ENCODE results near the gene IFITM1. TPM values are rescaled to one million over a fixed set of nuclear protein-coding genes. Genes with fewer than 3 reads are reported as not detected.
"Not testable (repeated sequence)": the region's sequence is repeated elsewhere in the genome, so short reads cannot be mapped to it uniquely, and the experiment has no call there.

Gene IFITM1
- total and polyA plus RNA-seq, 4 donors = 46.7 to 311 (median 183) TPM

DNA sequence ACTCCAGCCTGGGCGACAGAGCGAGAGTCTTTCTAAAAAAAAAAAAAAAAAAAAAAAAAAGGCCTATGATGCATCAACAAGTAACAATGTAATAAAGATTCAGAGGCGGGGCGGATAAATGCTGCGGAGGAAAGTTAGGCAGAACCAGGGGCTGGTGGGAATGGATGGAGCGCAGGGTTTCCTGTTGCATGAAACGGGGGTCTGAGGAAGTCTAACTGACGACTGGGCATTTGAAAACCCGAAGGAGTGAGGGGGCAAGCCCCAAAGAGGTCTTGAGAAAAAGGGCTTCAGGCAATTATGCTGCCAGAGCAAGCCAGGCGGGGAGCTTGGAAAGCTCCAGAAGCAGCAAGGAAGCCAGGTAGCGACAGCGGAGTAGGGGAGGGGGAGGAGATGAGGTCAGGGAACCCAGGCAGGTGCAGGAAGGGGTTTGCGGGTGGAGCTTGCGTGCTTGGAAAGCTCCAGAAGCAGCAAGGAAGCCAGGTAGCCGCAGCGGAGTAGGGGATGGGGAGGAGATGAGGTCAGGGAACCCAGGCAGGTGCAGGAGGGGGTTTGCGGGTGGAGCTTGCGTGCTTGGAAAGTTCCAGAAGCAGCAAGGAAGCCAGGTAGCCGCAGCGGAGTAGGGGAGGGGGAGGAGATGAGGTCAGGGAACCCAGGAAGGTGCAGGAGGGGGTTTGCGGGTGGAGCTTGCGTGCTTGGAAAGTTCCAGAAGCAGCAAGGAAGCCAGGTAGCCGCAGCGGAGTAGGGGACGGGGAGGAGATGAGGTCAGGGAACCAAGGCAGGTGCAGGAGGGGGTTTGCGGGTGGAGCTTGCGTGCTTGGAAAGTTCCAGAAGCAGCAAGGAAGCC is 26.6 kb upstream of the IFITM1 start:
- H3K27me3 ChIP-seq (ENCODE audit: control insufficient read depth in 1 of 2, insufficient read depth in 2 of 2, low read length in 1 of 2); H3K27ac ChIP-seq (ENCODE audit: low read depth in 1 of 2, low read length in 2 of 2); H3K4me3 ChIP-seq (ENCODE audit: low read length in 2 of 2); H3K4me1 ChIP-seq (ENCODE audit: control insufficient read depth in 1 of 2, insufficient read depth in 2 of 2, low read length in 2 of 2); H3K36me3 ChIP-seq (ENCODE audit: control insufficient read depth in 1 of 2, insufficient read depth in 2 of 2, low read length in 1 of 2); ATAC-seq (ENCODE audit: low FRiP score); H3K9me3 ChIP-seq (ENCODE audit: control insufficient read depth, low read length): not testable (repeated sequence)
- 85 to 90% methylated on average over 21 to 27 of the region's 27 CpGs for WGBS, 2 donors
- intact Hi-C loops (cut with DNase I) = loop anchor here in 1 of 2 donors (5.0 kb wide), 1 partner anchor 35 kb away; no protein-coding TSS in a partner anchor
- peak; percentile 48 to 58 for DNase-seq

DNA sequence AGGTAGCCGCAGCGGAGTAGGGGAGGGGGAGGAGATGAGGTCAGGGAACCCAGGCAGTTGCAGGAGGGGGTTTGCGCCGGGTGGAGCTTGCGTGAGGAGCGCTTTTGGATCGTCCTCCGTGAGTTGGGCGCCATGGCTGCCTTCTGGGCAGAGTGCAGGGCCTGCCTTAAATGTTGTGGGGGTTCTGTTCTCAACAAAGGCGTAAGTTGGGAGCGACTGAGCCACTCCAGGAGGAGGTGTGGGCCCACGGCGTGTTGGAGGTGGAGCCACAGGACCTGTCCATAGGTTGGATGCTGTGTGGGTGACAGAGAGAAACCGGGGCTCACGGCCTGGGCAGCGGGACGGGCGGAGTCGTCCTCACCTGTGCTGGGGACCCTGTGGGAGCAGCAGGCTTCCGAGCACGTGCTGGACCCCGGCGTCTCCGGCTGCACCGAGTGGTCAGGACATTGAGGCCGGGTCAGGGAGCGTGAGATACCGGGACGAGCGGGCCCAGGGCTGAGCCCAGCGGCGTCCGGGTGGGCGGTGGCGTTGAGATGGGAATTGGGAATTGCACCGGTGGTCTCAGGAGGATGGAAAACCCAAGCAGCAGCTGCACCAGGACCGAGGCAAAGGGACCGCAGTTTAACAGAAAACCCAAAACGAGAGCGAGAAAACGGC is 25.9 kb upstream of the IFITM1 start:
- peak overlapping the region; percentile 51 to 69 for H3K4me3 ChIP-seq (ENCODE audit: low read length in 2 of 2)
- H3K4me1 ChIP-seq (ENCODE audit: control insufficient read depth in 1 of 2, insufficient read depth in 2 of 2, low read length in 2 of 2) = no peaks in the 10 kb centered on the region
- intact Hi-C loops (cut with DNase I) = loop anchor here in 1 of 2 donors (5.0 kb wide), 1 partner anchor 36 kb away; no protein-coding TSS in a partner anchor
- no peaks in the 10 kb centered on the region for H3K36me3 ChIP-seq (ENCODE audit: control insufficient read depth in 1 of 2, insufficient read depth in 2 of 2, low read length in 1 of 2)
- H3K9me3 ChIP-seq (ENCODE audit: control insufficient read depth, low read length) = no peaks in the 10 kb centered on the region
- WGBS, 2 donors = 22 to 23% methylated on average over 41 of the region's 41 CpGs
- H3K27me3 ChIP-seq (ENCODE audit: control insufficient read depth in 1 of 2, insufficient read depth in 2 of 2, low read length in 1 of 2) = no peaks in the 10 kb centered on the region
- DNase-seq (peak; percentile 55 to 74), ATAC-seq (ENCODE audit: low FRiP score) (no peak)
- no peak overlapping the region for H3K27ac ChIP-seq (ENCODE audit: low read depth in 1 of 2, low read length in 2 of 2)

DNA sequence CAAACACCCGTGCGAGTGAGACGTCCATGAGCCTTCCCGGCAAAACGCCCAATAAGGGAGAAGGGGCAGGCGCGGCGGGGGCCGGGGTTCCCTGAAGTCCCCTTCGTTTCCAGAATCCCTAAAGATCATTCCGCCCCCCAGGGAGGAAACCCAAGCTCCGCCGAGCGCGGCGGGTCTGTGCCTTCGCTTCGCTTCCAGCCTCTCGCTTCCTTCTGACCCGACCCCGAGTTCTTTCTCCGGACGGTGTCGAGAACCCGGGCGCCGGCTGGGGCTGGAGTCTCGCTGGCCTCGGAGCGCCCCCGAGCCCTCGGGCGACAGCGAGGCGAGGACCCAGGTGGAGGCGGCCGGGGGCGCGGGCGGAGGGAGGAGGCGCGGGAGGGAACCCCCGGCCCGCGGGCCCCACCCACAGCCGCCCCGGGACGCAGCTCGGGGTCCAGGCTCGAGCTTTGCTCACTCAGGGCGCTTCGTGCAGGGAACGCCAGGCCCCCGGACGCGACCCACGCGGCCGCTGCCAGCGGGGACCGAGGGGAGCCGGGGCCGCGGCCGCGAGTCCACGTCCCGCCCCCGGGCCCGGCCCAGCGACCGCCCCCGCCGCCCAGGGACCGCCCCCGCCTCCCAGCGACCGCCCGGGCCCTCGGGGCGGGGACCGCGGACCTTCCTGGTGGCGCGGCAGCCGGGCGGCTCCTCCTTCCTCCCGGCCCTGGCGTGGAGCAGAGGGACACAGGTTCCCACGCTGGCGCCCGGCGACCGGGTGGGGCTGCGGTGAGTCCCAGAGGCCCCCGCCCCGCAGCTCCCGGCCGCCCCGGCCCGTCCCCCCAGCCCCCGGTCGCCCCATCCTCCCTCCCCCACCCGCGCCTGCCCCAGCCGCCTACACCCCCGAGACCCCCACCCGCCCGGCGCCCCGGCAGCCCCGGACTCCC is 25.1 kb upstream of the IFITM1 start, which contains the start of gene PGGHG:
PGGHG (plus strand) TSS at position 649 of the 920 bp plus-strand sequence. CDS start 691 bp downstream, outside the sequence.
- no peaks in the 10 kb centered on the region for H3K27me3 ChIP-seq (ENCODE audit: control insufficient read depth in 1 of 2, insufficient read depth in 2 of 2, low read length in 1 of 2)
- no peaks in the 10 kb centered on the region for H3K4me1 ChIP-seq (ENCODE audit: control insufficient read depth in 1 of 2, insufficient read depth in 2 of 2, low read length in 2 of 2)
- H3K4me3 ChIP-seq (ENCODE audit: low read length in 2 of 2) = peak within 1 kb of the TSS; percentile 51 to 69
- no peaks in the 10 kb centered on the region for H3K9me3 ChIP-seq (ENCODE audit: control insufficient read depth, low read length)
- 0 to 1% methylated on average over 48 to 112 of the region's 112 CpGs for WGBS, 2 donors
- DNase-seq (peak; percentile 87 to 93), ATAC-seq (ENCODE audit: low FRiP score) (peak; percentile 77)
- no peaks in the 10 kb centered on the region for H3K36me3 ChIP-seq (ENCODE audit: control insufficient read depth in 1 of 2, insufficient read depth in 2 of 2, low read length in 1 of 2)
- intact Hi-C loops (cut with DNase I) = loop anchor here in 1 of 2 donors (5.0 kb wide), 1 partner anchor 36 kb away; no protein-coding TSS in a partner anchor
- H3K27ac ChIP-seq (ENCODE audit: low read depth in 1 of 2, low read length in 2 of 2) = no peak within 1 kb of the TSS

- intact Hi-C loops (cut with DNase I) = loop anchor here in 1 of 2 donors (5.0 kb wide), 1 partner anchor 37 kb away; no protein-coding TSS in a partner anchor
- Histone ChIP-seq H3K4me3 (ENCODE audit: low read length in 2 of 2) (peak overlapping the region; percentile 30 to 69), H3K4me1 (ENCODE audit: control insufficient read depth in 1 of 2, insufficient read depth in 2 of 2, low read length in 2 of 2) (no peaks in the 10 kb centered on the region), H3K27ac (ENCODE audit: low read depth in 1 of 2, low read length in 2 of 2) (no peak overlapping the region), H3K27me3 (ENCODE audit: control insufficient read depth in 1 of 2, insufficient read depth in 2 of 2, low read length in 1 of 2) (no peaks in the 10 kb centered on the region), H3K36me3 (ENCODE audit: control insufficient read depth in 1 of 2, insufficient read depth in 2 of 2, low read length in 1 of 2) (no peaks in the 10 kb centered on the region), H3K9me3 (ENCODE audit: control insufficient read depth, low read length) (no peaks in the 10 kb centered on the region)
- WGBS, 2 donors = 17 to 19% methylated on average over 12 to 14 of the region's 14 CpGs
- ATAC-seq (ENCODE audit: low FRiP score) = no peak
- peak in 1 of 2 donors; percentile 50 for DNase-seq
Observed at GRCh38 chr11:289398-289711, 24.5 kb upstream of the IFITM1 start.

- Histone ChIP-seq H3K36me3 (ENCODE audit: control insufficient read depth in 1 of 2, insufficient read depth in 2 of 2, low read length in 1 of 2) (no peaks in the 10 kb centered on the region), H3K9me3 (ENCODE audit: control insufficient read depth, low read length) (no peaks in the 10 kb centered on the region), H3K4me3 (ENCODE audit: low read length in 2 of 2) (no peak overlapping the region), H3K27me3 (ENCODE audit: control insufficient read depth in 1 of 2, insufficient read depth in 2 of 2, low read length in 1 of 2) (no peaks in the 10 kb centered on the region), H3K4me1 (ENCODE audit: control insufficient read depth in 1 of 2, insufficient read depth in 2 of 2, low read length in 2 of 2) (no peaks in the 10 kb centered on the region), H3K27ac (ENCODE audit: low read depth in 1 of 2, low read length in 2 of 2) (no peak overlapping the region)
- intact Hi-C loops (cut with DNase I) = loop anchor here in 1 of 2 donors (5.0 kb wide), 1 partner anchor 38 kb away; no protein-coding TSS in a partner anchor
- 89 to 91% methylated on average over 46 to 48 of the region's 48 CpGs for WGBS, 2 donors
- ATAC-seq (ENCODE audit: low FRiP score) (no peak), DNase-seq (peak; percentile 48 to 74)
Observed at GRCh38 chr11:289712-290620, 23.9 kb upstream of the IFITM1 start.

GRCh38 chr11:290621-291231 is 23.1 kb upstream of the IFITM1 start:
- ATAC-seq (ENCODE audit: low FRiP score) (no peak), DNase-seq (peak; percentile 49 to 64)
- Histone ChIP-seq H3K27me3 (ENCODE audit: control insufficient read depth in 1 of 2, insufficient read depth in 2 of 2, low read length in 1 of 2) (no peaks in the 10 kb centered on the region), H3K27ac (ENCODE audit: low read depth in 1 of 2, low read length in 2 of 2) (no peak overlapping the region), H3K36me3 (ENCODE audit: control insufficient read depth in 1 of 2, insufficient read depth in 2 of 2, low read length in 1 of 2) (no peaks in the 10 kb centered on the region), H3K9me3 (ENCODE audit: control insufficient read depth, low read length) (no peaks in the 10 kb centered on the region), H3K4me1 (ENCODE audit: control insufficient read depth in 1 of 2, insufficient read depth in 2 of 2, low read length in 2 of 2) (no peaks in the 10 kb centered on the region), H3K4me3 (ENCODE audit: low read length in 2 of 2) (no peak overlapping the region)
- WGBS, 2 donors = 88 to 93% methylated on average over 13 of the region's 13 CpGs
- intact Hi-C loops (cut with DNase I) = no loop called here

DNA sequence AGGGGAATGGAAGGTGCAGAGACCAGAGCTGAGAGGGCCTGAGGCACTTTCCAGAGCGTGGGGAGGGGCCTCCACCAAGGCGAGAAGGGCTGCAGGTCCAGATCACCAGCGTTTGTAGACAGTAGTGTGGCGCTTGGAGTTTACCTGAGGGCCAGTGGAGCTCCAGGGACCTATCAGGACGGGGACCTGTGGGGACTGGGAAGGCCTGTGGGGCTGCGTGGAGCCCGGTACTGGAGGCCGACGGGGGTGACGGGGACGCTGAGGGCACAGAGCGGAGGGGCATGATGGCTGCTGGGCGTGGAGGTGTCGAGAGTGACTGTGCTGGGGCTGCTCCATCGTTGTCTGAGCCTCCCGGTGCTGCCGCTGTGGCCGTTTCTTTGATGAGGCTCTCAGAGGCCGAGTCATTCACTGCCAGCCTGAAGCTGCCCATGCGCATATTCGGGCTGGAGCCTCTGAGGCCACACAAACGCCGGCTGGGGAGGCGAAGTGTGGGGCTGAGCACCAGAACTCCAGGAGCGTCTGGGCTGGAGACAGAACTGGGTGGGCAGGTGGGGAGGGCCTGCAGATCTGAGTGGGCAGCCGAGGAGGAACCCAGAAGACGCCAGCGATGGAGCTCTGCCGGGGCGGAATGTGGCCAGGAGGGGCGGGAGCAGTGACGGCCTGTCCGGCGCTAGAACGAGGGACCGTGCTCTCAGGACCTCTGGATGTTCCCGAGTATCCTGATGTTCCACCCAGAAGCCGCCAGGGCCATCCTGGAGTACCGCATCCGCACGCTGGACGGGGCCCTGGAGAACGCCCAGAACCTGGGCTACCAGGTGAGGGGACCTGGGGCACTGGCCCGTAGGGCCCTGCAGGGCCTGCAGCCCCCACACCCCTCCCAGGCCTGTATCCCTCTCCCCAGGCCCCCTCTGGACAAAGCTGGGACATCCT is 22.3 kb upstream of the IFITM1 start:
- intact Hi-C loops (cut with DNase I) = no loop called here
- WGBS, 2 donors = 89 to 90% methylated on average over 39 to 44 of the region's 44 CpGs
- Histone ChIP-seq H3K27ac (ENCODE audit: low read depth in 1 of 2, low read length in 2 of 2) (no peak overlapping the region), H3K4me1 (ENCODE audit: control insufficient read depth in 1 of 2, insufficient read depth in 2 of 2, low read length in 2 of 2) (no peaks in the 10 kb centered on the region), H3K27me3 (ENCODE audit: control insufficient read depth in 1 of 2, insufficient read depth in 2 of 2, low read length in 1 of 2) (no peaks in the 10 kb centered on the region), H3K9me3 (ENCODE audit: control insufficient read depth, low read length) (no peaks in the 10 kb centered on the region), H3K36me3 (ENCODE audit: control insufficient read depth in 1 of 2, insufficient read depth in 2 of 2, low read length in 1 of 2) (no peaks in the 10 kb centered on the region), H3K4me3 (ENCODE audit: low read length in 2 of 2) (no peak overlapping the region)
- no peak for ATAC-seq (ENCODE audit: low FRiP score)
- DNase-seq = peak; percentile 51 to 74

All from aorta (tissue), 5 donors.